HepG2 (cell line): ENCODE data around the gene GRM4. TPM values are rescaled to one million over a fixed set of nuclear protein-coding genes. Genes with fewer than 3 reads are reported as not detected.
A peak's percentile ranks its signal among the peaks of the same experiment; 100 is the strongest.

Source experiments
- AKAP8 ChIP-seq: sonication (generic); formaldehyde crosslinking; IDR thresholded peaks from 2 replicates; pipeline ENCODE4 v1.5.1; 2020; ENCODE audit warnings: mild to moderate bottlenecking, missing genetic modification reagents
- BRD4 ChIP-seq: sonication (generic); formaldehyde crosslinking; IDR thresholded peaks from 2 replicates; pipeline ENCODE4 v1.4.0; 2020; ENCODE audit warnings: missing genetic modification reagents
- CCAR2 ChIP-seq: fragments of 200-400 bp; formaldehyde crosslinking; optimal IDR thresholded peaks from 2 replicates; pipeline ENCODE3; 2018; ENCODE audit warnings: low read depth, mild to moderate bottlenecking, low read length, moderate library complexity
- GATAD2A ChIP-seq: IDR thresholded peaks from 2 replicates; pipeline ENCODE4 v1.6.1; 2016
- HNRNPLL ChIP-seq: fragments of 200-400 bp; formaldehyde crosslinking; IDR thresholded peaks from 2 replicates; pipeline ENCODE4 v1.6.1; 2017; ENCODE audit warnings: mild to moderate bottlenecking, low read depth, low read length; ENCODE audit not compliant: poor library complexity, severe bottlenecking
- IKZF4 ChIP-seq: sonication (generic); formaldehyde crosslinking; IDR thresholded peaks from 2 replicates; pipeline ENCODE4 v1.5.1; 2020; ENCODE audit warnings: borderline replicate concordance, mild to moderate bottlenecking, low read depth, missing genetic modification reagents; ENCODE audit errors: not compliant biosample characterization
- KDM6A ChIP-seq: IDR thresholded peaks from 2 replicates; pipeline ENCODE4 v1.6.1; 2016; ENCODE audit warnings: low read depth
- MTA1 ChIP-seq: sonication (generic); formaldehyde crosslinking; IDR thresholded peaks from 2 replicates; pipeline ENCODE4 v1.4.0; 2020; ENCODE audit warnings: missing genetic modification reagents, mild to moderate bottlenecking, borderline replicate concordance
- NFATC3 ChIP-seq: sonication (generic); formaldehyde crosslinking; IDR thresholded peaks from 2 replicates; pipeline ENCODE4 v1.5.1; 2020; ENCODE audit warnings: mild to moderate bottlenecking, missing genetic modification reagents
- NFKBIZ ChIP-seq: IDR thresholded peaks from 2 replicates; pipeline ENCODE4 v1.6.1; 2018; ENCODE audit warnings: missing genetic modification reagents, missing compliant biosample characterization
- RBFOX2 ChIP-seq: fragments of 200-400 bp; formaldehyde crosslinking; IDR thresholded peaks from 2 replicates; pipeline ENCODE4 v1.6.1; 2017; ENCODE audit warnings: low read depth, mild to moderate bottlenecking, low read length
- RCOR2 ChIP-seq: IDR thresholded peaks from 2 replicates; pipeline ENCODE4 v1.6.1; 2016; ENCODE audit warnings: missing biosample characterization, missing genetic modification reagents
- SIN3B ChIP-seq: fragments of 150-350 bp; IDR thresholded peaks from 2 replicates; pipeline ENCODE4 v1.6.1; 2014; ENCODE audit warnings: low read length
- TEAD3 ChIP-seq: optimal IDR thresholded peaks from 2 replicates; pipeline ENCODE3; 2016; ENCODE audit warnings: borderline replicate concordance
- U2AF2 ChIP-seq: fragments of 200-400 bp; formaldehyde crosslinking; IDR thresholded peaks from 2 replicates; pipeline ENCODE4 v1.6.1; 2017; ENCODE audit warnings: low read depth, mild to moderate bottlenecking, low read length
- YEATS4 ChIP-seq: sonication (generic); formaldehyde crosslinking; IDR thresholded peaks from 2 replicates; pipeline ENCODE4 v1.4.0; 2020; ENCODE audit warnings: missing genetic modification reagents, borderline replicate concordance
- ZKSCAN5 ChIP-seq: sonication (generic); formaldehyde crosslinking; IDR thresholded peaks from 2 replicates; pipeline ENCODE4 v1.5.1; 2020; ENCODE audit warnings: mild to moderate bottlenecking, missing genetic modification reagents
- ZKSCAN8 ChIP-seq: IDR thresholded peaks from 2 replicates; pipeline ENCODE4 v1.6.1; 2016; ENCODE audit warnings: borderline replicate concordance, missing genetic modification reagents, missing compliant biosample characterization
- ZMAT3 ChIP-seq: sonication (generic); formaldehyde crosslinking; conservative IDR thresholded peaks from 2 replicates; pipeline ENCODE4 v1.7.0; 2021; ENCODE audit warnings: missing genetic modification reagents
- ZNF205 ChIP-seq: IDR thresholded peaks from 2 replicates; pipeline ENCODE4 v1.6.1; 2018; ENCODE audit warnings: missing biosample characterization, missing genetic modification reagents
- ZNF317 ChIP-seq: sonication (generic); formaldehyde crosslinking; IDR thresholded peaks from 2 replicates; pipeline ENCODE4 v1.5.0; 2020; ENCODE audit warnings: mild to moderate bottlenecking, missing genetic modification reagents
- ZNF343 ChIP-seq: sonication (generic); formaldehyde crosslinking; IDR thresholded peaks from 2 replicates; pipeline ENCODE4 v1.4.0; 2020; ENCODE audit warnings: mild to moderate bottlenecking, missing genetic modification reagents
- ZNF414 ChIP-seq: sonication (generic); formaldehyde crosslinking; IDR thresholded peaks from 2 replicates; pipeline ENCODE4 v1.5.0; 2020; ENCODE audit warnings: missing genetic modification reagents
- ZNF558 ChIP-seq: sonication (generic); formaldehyde crosslinking; IDR thresholded peaks from 2 replicates; pipeline ENCODE4 v1.9.0; 2022; ENCODE audit warnings: mild to moderate bottlenecking, missing genetic modification reagents, borderline replicate concordance
- ZNF576 ChIP-seq: sonication (generic); formaldehyde crosslinking; IDR thresholded peaks from 2 replicates; pipeline ENCODE4 v1.4.0; 2020; ENCODE audit warnings: mild to moderate bottlenecking, missing genetic modification reagents
- ZNF597 ChIP-seq: sonication (generic); formaldehyde crosslinking; IDR thresholded peaks from 2 replicates; pipeline ENCODE4 v1.5.0; 2020; ENCODE audit warnings: missing genetic modification reagents
- ZNF607 ChIP-seq: sonication (generic); formaldehyde crosslinking; IDR thresholded peaks from 2 replicates; pipeline ENCODE4 v1.5.1; 2020; ENCODE audit warnings: missing genetic modification reagents, mild to moderate bottlenecking, borderline replicate concordance
- ZNF737 ChIP-seq: sonication (generic); formaldehyde crosslinking; IDR thresholded peaks from 2 replicates; pipeline ENCODE4 v1.5.0; 2020; ENCODE audit warnings: missing genetic modification reagents, mild to moderate bottlenecking, borderline replicate concordance
- ZNF746 ChIP-seq: sonication (generic); formaldehyde crosslinking; IDR thresholded peaks from 2 replicates; pipeline ENCODE4 v1.8.0; 2022; ENCODE audit warnings: mild to moderate bottlenecking, missing genetic modification reagents
- ZNF75D ChIP-seq: sonication (generic); formaldehyde crosslinking; IDR thresholded peaks from 2 replicates; pipeline ENCODE4 v1.8.1; 2023; ENCODE audit warnings: missing genetic modification reagents, mild to moderate bottlenecking, borderline replicate concordance
- ZNF773 ChIP-seq: sonication (generic); formaldehyde crosslinking; IDR thresholded peaks from 2 replicates; pipeline ENCODE4 v1.4.0; 2020; ENCODE audit warnings: missing genetic modification reagents, borderline replicate concordance
- polyA plus RNA-seq, 8 experiments: library from polyadenylated mRNA; depleted of rRNA in 3 of 8; stranded (reverse) in 7 of 8; unstranded in 1 of 8; fragments of >200 nt; fragmentation: Illumina TruSeq in 4 of 8; extraction: Trizol in 4 of 8; gene quantifications; 2 replicates each; pipeline versions ENCODE4 v1.2.1 to v1.2.3, GENCODE V29; 2011 to 2016; ENCODE audit warnings: low read depth in 4 of 8, missing spikeins in 1 of 8, mixed read lengths in 1 of 8; ENCODE audit not compliant: insufficient read depth in 1 of 8
- total RNA-seq, 5 experiments: library from RNA; depleted of rRNA; stranded (reverse); fragments of >200 nt; fragmentation: Illumina TruSeq; extraction: Trizol; gene quantifications; 2 replicates each; pipeline ENCODE4 v1.2.3, GENCODE V29; 2016; ENCODE audit warnings: low read depth in 1 of 5

The GRM4 gene
- total and polyA plus RNA-seq, 2 of the 13 experiments (the other 11 are each of a cell fraction or from before 2014, with no cell fraction given): not detected

DNA sequence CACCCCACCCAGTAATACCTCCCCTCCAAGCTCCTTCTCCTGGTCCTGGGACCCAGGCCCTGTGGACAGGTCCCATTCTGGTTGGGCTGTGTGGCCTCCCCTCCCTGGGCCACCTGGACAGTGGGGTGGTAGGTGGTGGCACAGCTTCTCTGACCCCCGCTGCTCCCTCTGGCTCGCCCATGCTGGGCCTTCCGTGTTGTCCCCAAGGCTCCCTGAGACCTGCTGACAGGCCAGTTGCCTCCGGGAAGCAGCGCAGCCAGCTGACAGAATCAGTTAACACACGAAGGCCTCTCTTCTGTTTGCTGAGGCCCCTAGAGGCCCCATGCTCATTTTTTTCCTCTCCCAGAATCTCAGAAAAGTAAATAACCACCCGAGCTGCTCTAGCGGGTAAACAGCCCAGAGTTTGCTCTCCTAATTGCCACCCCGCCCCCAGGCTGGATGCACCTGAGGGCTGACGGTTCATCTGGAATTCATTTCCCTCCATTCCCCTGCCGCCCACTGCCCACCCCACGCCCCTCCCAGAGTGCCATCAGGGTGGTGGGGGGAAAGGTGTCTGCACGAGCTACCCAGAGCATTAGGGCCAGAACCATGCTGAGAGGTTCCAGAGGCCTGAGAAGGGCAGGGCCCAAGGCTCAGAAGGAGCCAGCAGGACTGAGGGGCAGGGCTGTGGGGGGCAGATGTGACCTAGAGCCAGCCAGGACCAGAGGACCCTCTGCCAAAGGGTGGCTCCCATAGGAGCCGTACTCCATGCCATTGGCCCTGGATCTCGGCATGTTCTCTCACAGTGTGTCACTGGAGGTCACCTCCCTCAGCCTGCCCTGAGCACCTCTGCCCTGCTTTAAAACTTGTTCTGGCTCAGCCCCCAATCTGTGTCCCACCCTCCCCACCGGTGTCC is 157.5 kb downstream of the GRM4 start (continued):
- TF ChIP-seq NFATC3 (CRISPR knock-in tag) (no peak), KDM6A (CRISPR knock-in tag) (peak; percentile 95), BRD4 (CRISPR knock-in tag) (no peak), HNRNPLL (no peak), U2AF2 (no peak), SIN3B (no peak), ZKSCAN8 (peak; percentile 95), ZNF205 (peak; percentile 97), ZNF746 (CRISPR knock-in tag) (peak; percentile 80), ZNF576 (CRISPR knock-in tag) (no peak), CCAR2 (peak; percentile 34), IKZF4 (CRISPR knock-in tag) (no peak), NFKBIZ (CRISPR knock-in tag) (peak; percentile 86; the same call in 1 of the 2 replicates), ZNF737 (CRISPR knock-in tag) (no peak), ZNF607 (CRISPR knock-in tag) (no peak; the same call in 1 of the 2 replicates), RBFOX2 (no peak), GATAD2A (CRISPR knock-in tag) (peak; percentile 92), ZMAT3 (CRISPR knock-in tag) (peak; percentile 89), RCOR2 (CRISPR knock-in tag) (peak; percentile 99), ZNF597 (no peak), ZNF414 (CRISPR knock-in tag) (peak; percentile 90), ZNF558 (CRISPR knock-in tag) (no peak; the same call in 1 of the 2 replicates), MTA1 (CRISPR knock-in tag) (0 out of 2 replicates have a peak, but pooled peaks have one; percentile 28), ZNF343 (peak; percentile 99), AKAP8 (CRISPR knock-in tag) (peak; percentile 65; the same call in 1 of the 2 replicates), ZNF317 (CRISPR knock-in tag) (peak; percentile 66; the same call in 1 of the 2 replicates), ZNF773 (CRISPR knock-in tag) (no peak), TEAD3 (peak; percentile 87), ZKSCAN5 (no peak), YEATS4 (CRISPR knock-in tag) (peak; percentile 51; the same call in 1 of the 2 replicates), ZNF75D (CRISPR knock-in tag) (no peak)
